ENCODE results near the gene TBC1D22A.

The TBC1D22A gene

DNA sequence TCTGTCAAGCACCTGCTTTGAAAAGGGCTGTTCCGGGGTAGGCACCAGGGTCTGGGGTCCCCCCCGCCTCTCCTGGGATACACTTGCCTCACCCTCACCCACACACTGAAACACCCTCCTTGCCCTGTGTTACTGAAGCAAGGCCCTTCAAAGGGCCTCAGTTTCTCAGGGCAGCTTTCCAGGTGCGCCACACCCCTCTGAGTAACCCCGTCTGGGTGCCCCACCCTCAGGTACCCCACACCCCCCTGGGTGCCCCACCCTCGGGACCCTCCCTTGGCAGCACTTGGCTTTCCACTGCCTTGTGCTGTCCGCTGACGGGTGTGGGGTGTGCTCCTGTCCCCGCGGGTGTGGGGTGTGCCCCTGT is 413.6 kb downstream of the TBC1D22A start:
- Histone ChIP-seq H3K4me2 (ENCODE audit: low read length) (no peak overlapping the region), H3K4me1 (ENCODE audit: low read length) (no peaks in the 10 kb centered on the region), H3K79me2 (ENCODE audit: low read length) (no peaks in the 10 kb centered on the region), H2AFZ (ENCODE audit: low read depth, low read length) (no peak overlapping the region), H4K20me1 (ENCODE audit: insufficient read depth, low read length) (0 out of 2 replicates have a peak, but pooled peaks cover 7% of the 10 kb centered on the region), H3K4me3 (ENCODE audit: low read length) (no peak overlapping the region), H3K9me3 (ENCODE audit: insufficient read depth, low read length) (no peaks in the 10 kb centered on the region), H3K27ac (ENCODE audit: low read length) (no peak overlapping the region), H3K36me3 (replicated peaks; ENCODE audit: low read depth, low read length) (peaks cover 37% of the 10 kb centered on the region), H3K27me3 (ENCODE audit: low read depth, low read length) (no peaks in the 10 kb centered on the region), H3K9ac (ENCODE audit: low read length) (no peak overlapping the region)
- TF ChIP-seq, protein P1, sequence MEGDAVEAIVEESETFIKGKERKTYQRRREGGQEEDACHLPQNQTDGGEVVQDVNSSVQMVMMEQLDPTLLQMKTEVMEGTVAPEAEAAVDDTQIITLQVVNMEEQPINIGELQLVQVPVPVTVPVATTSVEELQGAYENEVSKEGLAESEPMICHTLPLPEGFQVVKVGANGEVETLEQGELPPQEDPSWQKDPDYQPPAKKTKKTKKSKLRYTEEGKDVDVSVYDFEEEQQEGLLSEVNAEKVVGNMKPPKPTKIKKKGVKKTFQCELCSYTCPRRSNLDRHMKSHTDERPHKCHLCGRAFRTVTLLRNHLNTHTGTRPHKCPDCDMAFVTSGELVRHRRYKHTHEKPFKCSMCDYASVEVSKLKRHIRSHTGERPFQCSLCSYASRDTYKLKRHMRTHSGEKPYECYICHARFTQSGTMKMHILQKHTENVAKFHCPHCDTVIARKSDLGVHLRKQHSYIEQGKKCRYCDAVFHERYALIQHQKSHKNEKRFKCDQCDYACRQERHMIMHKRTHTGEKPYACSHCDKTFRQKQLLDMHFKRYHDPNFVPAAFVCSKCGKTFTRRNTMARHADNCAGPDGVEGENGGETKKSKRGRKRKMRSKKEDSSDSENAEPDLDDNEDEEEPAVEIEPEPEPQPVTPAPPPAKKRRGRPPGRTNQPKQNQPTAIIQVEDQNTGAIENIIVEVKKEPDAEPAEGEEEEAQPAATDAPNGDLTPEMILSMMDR (IDR thresholded peaks at IDR 0.05; ENCODE audit: low read depth, low read length) = no peak
- no peak for TF ChIP-seq EZH2phosphoT487 (IDR thresholded peaks at IDR 0.05; ENCODE audit: low read depth)

DNA sequence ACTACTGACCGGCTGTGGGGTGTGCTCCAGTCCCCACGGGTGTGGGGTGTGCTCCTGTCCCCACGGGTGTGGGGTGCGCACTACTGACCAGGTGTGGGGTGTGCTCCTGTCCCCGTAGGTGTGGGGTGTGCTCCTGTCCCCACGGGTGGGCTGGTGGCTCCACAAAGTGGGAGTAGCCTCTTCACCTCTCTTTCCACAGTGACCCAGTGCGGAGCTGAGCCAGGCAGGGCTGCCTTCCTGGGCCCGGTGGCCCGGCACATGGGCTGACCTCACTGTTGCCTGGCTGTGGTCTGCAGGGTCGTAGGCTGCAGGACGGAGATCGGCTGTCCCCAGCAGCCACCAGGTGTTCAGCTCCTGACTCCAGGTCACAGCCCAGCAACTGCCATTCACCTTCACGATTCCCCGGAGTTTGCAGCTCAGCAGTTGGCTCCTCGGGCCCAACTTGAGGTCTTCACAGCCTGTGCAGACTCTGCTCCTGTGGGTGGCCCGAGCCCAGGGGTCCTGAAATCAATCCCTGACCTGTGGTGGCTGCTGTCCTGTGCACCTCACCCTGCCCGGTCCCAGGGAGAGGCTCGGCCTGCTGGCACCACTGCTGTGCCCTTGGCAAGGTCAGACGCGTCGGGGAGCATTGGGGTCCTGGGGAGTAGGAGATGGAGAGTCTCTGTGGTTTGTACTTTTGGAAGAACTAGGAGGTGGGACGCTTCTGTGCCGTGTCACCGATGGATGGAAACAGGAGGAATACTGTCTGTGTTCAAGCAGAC is 414.3 kb downstream of the TBC1D22A start:
- Histone ChIP-seq H3K4me3 (ENCODE audit: low read length) (no peak overlapping the region), H3K36me3 (replicated peaks; ENCODE audit: low read depth, low read length) (peaks cover 37% of the 10 kb centered on the region), H3K9ac (ENCODE audit: low read length) (no peak overlapping the region), H3K9me3 (ENCODE audit: insufficient read depth, low read length) (no peaks in the 10 kb centered on the region), H3K79me2 (ENCODE audit: low read length) (no peaks in the 10 kb centered on the region), H3K27ac (ENCODE audit: low read length) (no peak overlapping the region), H2AFZ (ENCODE audit: low read depth, low read length) (no peak overlapping the region), H3K4me1 (ENCODE audit: low read length) (no peaks in the 10 kb centered on the region), H3K27me3 (ENCODE audit: low read depth, low read length) (no peaks in the 10 kb centered on the region), H4K20me1 (ENCODE audit: insufficient read depth, low read length) (no peaks in the 10 kb centered on the region), H3K4me2 (ENCODE audit: low read length) (no peak overlapping the region)
- TF ChIP-seq, protein P1 (IDR thresholded peaks at IDR 0.05; ENCODE audit: low read depth, low read length) = no peak
- no peak for TF ChIP-seq EZH2phosphoT487 (IDR thresholded peaks at IDR 0.05; ENCODE audit: low read depth)

DNA sequence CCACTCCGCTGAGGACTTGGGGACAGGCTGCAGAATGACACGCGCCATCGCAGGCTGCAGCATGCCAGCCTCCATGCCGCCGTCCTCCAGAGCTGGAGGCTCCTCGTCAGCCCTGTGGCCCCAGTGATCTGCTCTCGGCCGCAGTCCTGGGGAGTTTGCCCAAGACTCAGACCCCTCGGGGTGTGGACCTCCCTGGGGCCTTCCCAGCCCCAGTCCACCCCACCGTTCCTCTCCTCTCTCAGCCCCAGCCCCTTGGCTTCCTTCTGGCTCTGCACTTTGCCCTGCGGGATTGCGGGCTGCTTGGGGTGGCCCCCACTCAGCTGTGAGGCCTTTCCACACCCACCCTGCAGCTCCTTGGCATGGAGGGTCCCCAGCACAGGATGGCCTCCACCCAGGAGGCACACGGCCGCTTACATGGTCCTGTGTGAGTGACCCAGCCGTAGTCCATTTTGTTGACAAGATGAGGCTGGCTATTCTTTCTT is 414.9 kb downstream of the TBC1D22A start:
- Histone ChIP-seq H3K36me3 (replicated peaks; ENCODE audit: low read depth, low read length) (peaks cover 37% of the 10 kb centered on the region), H3K79me2 (ENCODE audit: low read length) (no peaks in the 10 kb centered on the region), H3K27ac (ENCODE audit: low read length) (no peak overlapping the region), H3K4me1 (ENCODE audit: low read length) (no peaks in the 10 kb centered on the region), H4K20me1 (ENCODE audit: insufficient read depth, low read length) (no peaks in the 10 kb centered on the region), H3K9me3 (ENCODE audit: insufficient read depth, low read length) (no peaks in the 10 kb centered on the region), H2AFZ (ENCODE audit: low read depth, low read length) (no peak overlapping the region), H3K9ac (ENCODE audit: low read length) (no peak overlapping the region), H3K27me3 (ENCODE audit: low read depth, low read length) (no peaks in the 10 kb centered on the region), H3K4me2 (ENCODE audit: low read length) (no peak overlapping the region), H3K4me3 (ENCODE audit: low read length) (no peak overlapping the region)
- TF ChIP-seq, protein P1 (IDR thresholded peaks at IDR 0.05; ENCODE audit: low read depth, low read length) = no peak
- TF ChIP-seq EZH2phosphoT487 (IDR thresholded peaks at IDR 0.05; ENCODE audit: low read depth) = no peak

DNA sequence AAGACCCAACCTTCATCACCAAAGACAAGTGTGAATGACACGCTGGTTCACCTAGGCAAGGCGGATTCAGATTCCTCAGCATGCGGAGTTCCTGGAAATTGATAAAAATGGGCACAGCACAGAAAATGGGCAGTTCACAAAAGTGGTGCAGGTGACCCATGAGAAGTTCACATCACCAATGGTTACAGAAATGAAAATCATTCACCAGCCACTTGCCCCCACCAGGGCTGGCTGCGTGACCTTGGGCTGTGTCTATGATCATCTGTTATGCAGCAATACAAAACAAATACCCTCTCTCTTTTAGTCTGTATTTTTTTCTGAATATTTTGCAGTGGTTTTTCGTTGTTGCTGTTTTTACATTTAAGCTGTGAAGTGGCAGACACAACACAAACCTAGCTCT is 415.9 kb downstream of the TBC1D22A start:
- peaks cover 37% of the 10 kb centered on the region for H3K36me3 ChIP-seq (replicated peaks; ENCODE audit: low read depth, low read length)
- no peaks in the 10 kb centered on the region for H3K9me3 ChIP-seq (ENCODE audit: insufficient read depth, low read length)

More for the DNA sequence above, 415.9 kb downstream of the TBC1D22A start:
- Histone ChIP-seq H3K27ac (ENCODE audit: low read length) (no peak overlapping the region), H3K4me2 (ENCODE audit: low read length) (no peak overlapping the region), H2AFZ (ENCODE audit: low read depth, low read length) (no peak overlapping the region), H3K4me1 (ENCODE audit: low read length) (no peaks in the 10 kb centered on the region), H4K20me1 (ENCODE audit: insufficient read depth, low read length) (no peaks in the 10 kb centered on the region), H3K79me2 (ENCODE audit: low read length) (no peaks in the 10 kb centered on the region), H3K4me3 (ENCODE audit: low read length) (no peak overlapping the region), H3K9ac (ENCODE audit: low read length) (no peak overlapping the region), H3K27me3 (ENCODE audit: low read depth, low read length) (no peaks in the 10 kb centered on the region)
- no peak for TF ChIP-seq EZH2phosphoT487 (IDR thresholded peaks at IDR 0.05; ENCODE audit: low read depth)
- TF ChIP-seq, protein P1 (IDR thresholded peaks at IDR 0.05; ENCODE audit: low read depth, low read length) = no peak

All from OCI-LY3 (cell line).